GM21786 (cell line): ENCODE results near the gene MPPED2.

Experiments used
- ATAC-seq: cut with Tn5 transposase; IDR thresholded peaks from one replicate; pipeline ENCODE4 v1.9.1; 2021; ENCODE audit not compliant: unreplicated experiment

The MPPED2 gene

GRCh38 chr11:30488304-30488998 is 97.7 kb downstream of the MPPED2 start:
- ATAC-seq, result no peak

GRCh38 chr11:30487200-30487898 is 98.8 kb downstream of the MPPED2 start:
- ATAC-seq, result no peak

- no peak for ATAC-seq
Measured at GRCh38 chr11:30485756-30486155, 100.4 kb downstream of the MPPED2 start.

- ATAC-seq, result no peak
Measured at GRCh38 chr11:30485222-30485621, 100.9 kb downstream of the MPPED2 start.

- no peak for ATAC-seq
Measured at GRCh38 chr11:30483056-30483455, 103.1 kb downstream of the MPPED2 start.

GRCh38 chr11:30481796-30482195 is 104.4 kb downstream of the MPPED2 start:
- ATAC-seq, result no peak

GRCh38 chr11:30481330-30481729 is 104.8 kb downstream of the MPPED2 start:
- ATAC-seq, result no peak

GRCh38 chr11:30479899-30480298 is 106.3 kb downstream of the MPPED2 start:
- ATAC-seq, result no peak

GRCh38 chr11:30478923-30479322 is 107.2 kb downstream of the MPPED2 start:
- no peak for ATAC-seq

- no peak for ATAC-seq
Measured at GRCh38 chr11:30477061-30477460, 109.1 kb downstream of the MPPED2 start.

- no peak for ATAC-seq
Measured at GRCh38 chr11:30474151-30474954, 111.8 kb downstream of the MPPED2 start.

GRCh38 chr11:30471244-30471643 is 114.9 kb downstream of the MPPED2 start:
- ATAC-seq, result no peak

- ATAC-seq, result no peak
Measured at GRCh38 chr11:30468881-30469280, 117.3 kb downstream of the MPPED2 start.

GRCh38 chr11:30467176-30467575 is 119.0 kb downstream of the MPPED2 start:
- no peak for ATAC-seq

GRCh38 chr11:30465623-30466022 is 120.5 kb downstream of the MPPED2 start:
- no peak for ATAC-seq

- ATAC-seq, result no peak
Measured at GRCh38 chr11:30465192-30465591, 121.0 kb downstream of the MPPED2 start.

- ATAC-seq, result no peak
Measured at GRCh38 chr11:30463266-30463665, 122.9 kb downstream of the MPPED2 start.

- ATAC-seq, result no peak
Measured at GRCh38 chr11:30462421-30462820, 123.7 kb downstream of the MPPED2 start.

- ATAC-seq, result no peak
Measured at GRCh38 chr11:30459821-30460220, 126.3 kb downstream of the MPPED2 start.

- no peak for ATAC-seq
Measured at GRCh38 chr11:30459306-30459705, 126.8 kb downstream of the MPPED2 start.

- ATAC-seq, result no peak
Measured at GRCh38 chr11:30458541-30458940, 127.6 kb downstream of the MPPED2 start.

GRCh38 chr11:30457087-30457486 is 129.1 kb downstream of the MPPED2 start:
- no peak for ATAC-seq
